GM21825 (cell line): ENCODE measurements around the gene C1orf216.
"Not testable (repeated sequence)": the region's sequence is repeated elsewhere in the genome, so short reads cannot be mapped to it uniquely, and the experiment has no call there.

Source experiments
- ATAC-seq: cut with Tn5 transposase; IDR thresholded peaks from one replicate; pipeline ENCODE4 v1.9.1; 2021; ENCODE audit warnings: mild to moderate bottlenecking, moderate library complexity; ENCODE audit not compliant: unreplicated experiment

The C1orf216 gene

GRCh38 chr1:35707601-35708440 is 10.9 kb downstream of the C1orf216 start:
- no peak for ATAC-seq

- ATAC-seq: no peak
Observed at GRCh38 chr1:35706846-35707600, 11.7 kb downstream of the C1orf216 start.

- no peak for ATAC-seq
Observed at GRCh38 chr1:35702508-35702907, 16.2 kb downstream of the C1orf216 start.

- not testable (repeated sequence) for ATAC-seq
Observed at GRCh38 chr1:35699152-35699551, 19.5 kb downstream of the C1orf216 start.

- no peak for ATAC-seq
Observed at GRCh38 chr1:35692317-35692716, 26.4 kb downstream of the C1orf216 start.

- ATAC-seq: no peak
Observed at GRCh38 chr1:35691571-35692220, 27.0 kb downstream of the C1orf216 start.

- no peak for ATAC-seq
Observed at GRCh38 chr1:35691080-35691479, 27.6 kb downstream of the C1orf216 start.

GRCh38 chr1:35690103-35690502 is 28.6 kb downstream of the C1orf216 start:
- ATAC-seq: not testable (repeated sequence)

- no peak for ATAC-seq
Observed at GRCh38 chr1:35688161-35688560, 30.5 kb downstream of the C1orf216 start.

- ATAC-seq: no peak
Observed at GRCh38 chr1:35683012-35683411, 35.7 kb downstream of the C1orf216 start.

- no peak for ATAC-seq
Observed at GRCh38 chr1:35680271-35680670, 38.4 kb downstream of the C1orf216 start.

- ATAC-seq: no peak
Observed at GRCh38 chr1:35675773-35676172, 42.9 kb downstream of the C1orf216 start.

- no peak for ATAC-seq
Observed at GRCh38 chr1:35674111-35674510, 44.6 kb downstream of the C1orf216 start.

- ATAC-seq: no peak
Observed at GRCh38 chr1:35672116-35672515, 46.6 kb downstream of the C1orf216 start.

GRCh38 chr1:35668506-35668905 is 50.2 kb downstream of the C1orf216 start:
- ATAC-seq: no peak

GRCh38 chr1:35666916-35667315 is 51.8 kb downstream of the C1orf216 start:
- ATAC-seq: no peak

- no peak for ATAC-seq
Observed at GRCh38 chr1:35666216-35666615, 52.5 kb downstream of the C1orf216 start.
